MM.1S (cell line): Measurements from ENCODE around the gene FMN1.

Experiments
- DNase-seq: peaks from one replicate; pipeline ENCODE4 v3.0.0-alpha.2; 2015
- H2AFZ ChIP-seq: fragments of 300-600 bp; sonication (generic); 2 replicates; pipeline ENCODE4 v1.6.0; 2016; ENCODE audit warnings: antibody characterized with exemption, low read length
- H3F3A ChIP-seq: fragments of 300-600 bp; sonication (generic); 2 replicates; pipeline ENCODE4 v1.6.1; 2016; ENCODE audit warnings: mild to moderate bottlenecking, antibody characterized with exemption, low read length, moderate library complexity, mixed read lengths; ENCODE audit not compliant: insufficient read depth
- H3K27ac ChIP-seq: fragments of 300-600 bp; sonication (generic); 2 replicates; pipeline ENCODE4 v1.5.1; 2016; ENCODE audit warnings: mild to moderate bottlenecking, low read length
- H3K27me3 ChIP-seq: fragments of 300-600 bp; sonication (generic); replicated peaks from 2 replicates; pipeline ENCODE4 v1.6.0; 2016; ENCODE audit warnings: low read length; ENCODE audit not compliant: insufficient read depth
- H3K36me3 ChIP-seq: fragments of 300-600 bp; sonication (generic); replicated peaks from 2 replicates; pipeline ENCODE4 v1.6.1; 2016; ENCODE audit warnings: mild to moderate bottlenecking, low read length, mixed read lengths; ENCODE audit not compliant: insufficient read depth
- H3K4me1 ChIP-seq: fragments of 300-600 bp; sonication (generic); 2 replicates; pipeline ENCODE4 v1.6.1; 2016; ENCODE audit warnings: low read length, mixed read lengths
- H3K4me2 ChIP-seq: fragments of 300-600 bp; sonication (generic); 2 replicates; pipeline ENCODE4 v1.6.0; 2016; ENCODE audit warnings: low read depth, low read length
- H3K4me3 ChIP-seq: fragments of 300-600 bp; sonication (generic); 2 replicates; pipeline ENCODE4 v1.5.1; 2016; ENCODE audit warnings: low read length, mixed read lengths
- H3K79me2 ChIP-seq: fragments of 300-600 bp; sonication (generic); 2 replicates; pipeline ENCODE4 v1.6.1; 2016; ENCODE audit warnings: mixed run types, low read length, mixed read lengths
- H3K9ac ChIP-seq: fragments of 300-600 bp; sonication (generic); 2 replicates; pipeline ENCODE4 v1.6.1; 2016; ENCODE audit warnings: low read length, mixed read lengths
- H3K9me2 ChIP-seq: fragments of 300-600 bp; sonication (generic); replicated peaks from 2 replicates; pipeline ENCODE4 v1.6.1; 2016; ENCODE audit warnings: mild to moderate bottlenecking, low read length, mixed read lengths; ENCODE audit not compliant: insufficient read depth
- H3K9me3 ChIP-seq: fragments of 300-600 bp; sonication (generic); replicated peaks from 2 replicates; pipeline ENCODE4 v1.6.1; 2016; ENCODE audit warnings: mild to moderate bottlenecking, low read length, mixed read lengths; ENCODE audit not compliant: insufficient read depth
- H4K20me1 ChIP-seq: fragments of 300-600 bp; sonication (generic); 2 replicates; pipeline ENCODE4 v1.6.1; 2016; ENCODE audit warnings: mild to moderate bottlenecking, low read length, moderate library complexity, mixed read lengths; ENCODE audit not compliant: insufficient read depth
- EZH2 ChIP-seq: fragments of 300-600 bp; sonication (generic); optimal IDR thresholded peaks from 2 replicates; pipeline ENCODE3; 2017; ENCODE audit warnings: low read depth, mild to moderate bottlenecking, antibody characterized with exemption, low read length, mixed read lengths
- EZH2phosphoT487 ChIP-seq: fragments of 300-600 bp; sonication (generic); IDR thresholded peaks from 2 replicates; pipeline ENCODE4 v1.6.1; 2018; ENCODE audit warnings: antibody characterized with exemption, low read length
- TF ChIP-seq, protein P1 (sequence below): fragments of 300-600 bp; sonication (generic); IDR thresholded peaks from 2 replicates; pipeline ENCODE4 v1.5.1; 2016; ENCODE audit warnings: antibody characterized with exemption, low read length, mixed read lengths

Gene FMN1

DNA sequence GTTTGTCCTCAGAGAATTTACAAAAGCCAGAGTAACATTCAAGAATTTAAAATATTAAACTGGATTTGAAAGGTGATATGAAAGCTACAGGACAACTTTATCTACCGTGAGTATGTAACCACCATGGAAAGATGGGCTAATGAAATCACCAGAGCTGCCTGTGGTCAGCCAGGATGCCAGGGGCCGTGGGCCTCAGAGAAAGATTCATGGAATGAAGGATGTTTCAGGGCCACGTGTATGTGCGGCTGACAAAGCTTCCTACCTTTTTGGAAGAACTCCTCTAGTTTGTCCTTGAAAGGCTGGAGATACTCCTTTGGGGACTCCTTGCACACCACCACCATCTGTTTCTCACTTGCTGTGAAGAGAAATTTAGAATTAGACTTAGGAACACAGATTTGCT is 337.8 kb downstream of the FMN1 start:
- no peaks in the 10 kb centered on the region for H3K9me3 ChIP-seq
- no peak overlapping the region for H3K9ac ChIP-seq
- no peaks in the 10 kb centered on the region; the same call in 1 of the 2 replicates for H3K36me3 ChIP-seq
- no peaks in the 10 kb centered on the region for H4K20me1 ChIP-seq
- H3K4me3 ChIP-seq, result no peak overlapping the region
- no peaks in the 10 kb centered on the region for H3F3A ChIP-seq
- TF ChIP-seq EZH2, result no peak
- no peak for TF ChIP-seq EZH2phosphoT487
- TF ChIP-seq, protein P1, sequence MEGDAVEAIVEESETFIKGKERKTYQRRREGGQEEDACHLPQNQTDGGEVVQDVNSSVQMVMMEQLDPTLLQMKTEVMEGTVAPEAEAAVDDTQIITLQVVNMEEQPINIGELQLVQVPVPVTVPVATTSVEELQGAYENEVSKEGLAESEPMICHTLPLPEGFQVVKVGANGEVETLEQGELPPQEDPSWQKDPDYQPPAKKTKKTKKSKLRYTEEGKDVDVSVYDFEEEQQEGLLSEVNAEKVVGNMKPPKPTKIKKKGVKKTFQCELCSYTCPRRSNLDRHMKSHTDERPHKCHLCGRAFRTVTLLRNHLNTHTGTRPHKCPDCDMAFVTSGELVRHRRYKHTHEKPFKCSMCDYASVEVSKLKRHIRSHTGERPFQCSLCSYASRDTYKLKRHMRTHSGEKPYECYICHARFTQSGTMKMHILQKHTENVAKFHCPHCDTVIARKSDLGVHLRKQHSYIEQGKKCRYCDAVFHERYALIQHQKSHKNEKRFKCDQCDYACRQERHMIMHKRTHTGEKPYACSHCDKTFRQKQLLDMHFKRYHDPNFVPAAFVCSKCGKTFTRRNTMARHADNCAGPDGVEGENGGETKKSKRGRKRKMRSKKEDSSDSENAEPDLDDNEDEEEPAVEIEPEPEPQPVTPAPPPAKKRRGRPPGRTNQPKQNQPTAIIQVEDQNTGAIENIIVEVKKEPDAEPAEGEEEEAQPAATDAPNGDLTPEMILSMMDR, result no peak
- no peak for DNase-seq
- no peak overlapping the region for H2AFZ ChIP-seq
- H3K27me3 ChIP-seq, result no peaks in the 10 kb centered on the region
- H3K4me1 ChIP-seq, result peaks cover 11% of the 10 kb centered on the region
- H3K4me2 ChIP-seq, result no peak overlapping the region
- H3K27ac ChIP-seq, result no peak overlapping the region
- H3K9me2 ChIP-seq, result no peaks in the 10 kb centered on the region
- H3K79me2 ChIP-seq, result no peaks in the 10 kb centered on the region

DNA sequence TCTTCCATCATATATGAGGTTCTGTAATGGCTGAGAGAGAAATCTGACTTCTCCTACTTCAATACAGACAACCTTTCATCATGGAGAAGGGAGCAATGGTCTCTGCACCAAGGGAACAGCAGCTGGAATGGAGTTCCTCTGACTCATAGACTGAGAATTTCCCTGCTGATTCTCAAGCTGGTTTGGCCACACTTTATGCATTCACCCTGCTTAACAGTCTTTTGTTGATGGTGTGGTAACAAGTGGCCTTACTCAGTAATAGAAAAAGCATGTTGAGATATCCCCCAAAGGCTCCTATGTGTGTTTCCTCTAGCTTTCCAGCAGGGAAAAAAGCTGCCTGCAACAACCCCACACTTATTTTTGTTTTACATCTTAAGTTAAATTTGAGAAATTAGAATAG is 338.6 kb downstream of the FMN1 start:
- Histone ChIP-seq H3K4me3 (no peak overlapping the region), H3K9me2 (no peaks in the 10 kb centered on the region), H3K9ac (no peak overlapping the region), H3F3A (0 out of 2 replicates have a peak, but pooled peaks cover 3% of the 10 kb centered on the region), H3K79me2 (no peaks in the 10 kb centered on the region), H3K27me3 (no peaks in the 10 kb centered on the region), H3K4me1 (peaks cover 7% of the 10 kb centered on the region), H4K20me1 (no peaks in the 10 kb centered on the region), H3K4me2 (no peak overlapping the region), H3K36me3 (no peaks in the 10 kb centered on the region; the same call in 1 of the 2 replicates), H3K9me3 (no peaks in the 10 kb centered on the region), H2AFZ (no peak overlapping the region), H3K27ac (no peak overlapping the region)
- TF ChIP-seq, protein P1, result no peak
- TF ChIP-seq EZH2 (no peak), EZH2phosphoT487 (no peak)
- no peak for DNase-seq

DNA sequence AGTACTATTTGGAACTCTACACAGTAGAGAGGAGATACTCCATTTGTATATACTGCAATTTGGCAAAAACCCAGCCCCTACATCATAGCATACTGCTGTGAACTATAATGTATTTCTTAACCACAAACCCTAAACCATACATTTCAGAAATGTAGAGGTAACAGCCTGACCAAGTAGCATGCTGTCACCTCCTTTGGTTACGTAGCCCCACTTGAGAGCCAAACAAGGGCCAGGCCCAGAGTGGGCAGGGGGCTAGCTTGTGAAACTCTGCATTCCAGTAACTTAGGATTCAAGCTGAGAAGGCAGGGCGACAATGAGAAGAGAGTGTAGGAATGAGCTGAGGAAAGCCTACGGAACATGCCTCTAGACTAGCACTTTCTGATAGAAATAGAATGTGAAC is 340.9 kb downstream of the FMN1 start:
- no peak overlapping the region for H3K27ac ChIP-seq
- TF ChIP-seq EZH2 (no peak), EZH2phosphoT487 (no peak)
- TF ChIP-seq, protein P1, result no peak

More for the DNA sequence above, 340.9 kb downstream of the FMN1 start:
- no peaks in the 10 kb centered on the region for H3K9me3 ChIP-seq
- no peak overlapping the region for H3K9ac ChIP-seq
- H3K4me2 ChIP-seq, result no peak overlapping the region
- peaks cover 6% of the 10 kb centered on the region; the same call in 1 of the 2 replicates for H3F3A ChIP-seq
- H3K4me3 ChIP-seq, result no peak overlapping the region
- H3K79me2 ChIP-seq, result no peaks in the 10 kb centered on the region
- no peaks in the 10 kb centered on the region for H3K9me2 ChIP-seq
- H2AFZ ChIP-seq, result no peak overlapping the region
- no peaks in the 10 kb centered on the region for H4K20me1 ChIP-seq
- H3K27me3 ChIP-seq, result no peaks in the 10 kb centered on the region
- H3K4me1 ChIP-seq, result peaks cover 14% of the 10 kb centered on the region
- DNase-seq, result no peak
- H3K36me3 ChIP-seq, result no peaks in the 10 kb centered on the region; the same call in 1 of the 2 replicates
